Measurements from ENCODE around the gene TRUB1.

GRCh38 chr10:114894911-114895310, 43.1 kb upstream of the TRUB1 start:
- TF ChIP-seq POLR2A (IDR thresholded peaks at IDR 0.05; ENCODE audit: low read length), result no peak
- TF ChIP-seq GATA1 (IDR thresholded peaks at IDR 0.05; ENCODE audit: low read depth, low read length), result no peak
